ENCODE results near the gene CROCC2.

DNA sequence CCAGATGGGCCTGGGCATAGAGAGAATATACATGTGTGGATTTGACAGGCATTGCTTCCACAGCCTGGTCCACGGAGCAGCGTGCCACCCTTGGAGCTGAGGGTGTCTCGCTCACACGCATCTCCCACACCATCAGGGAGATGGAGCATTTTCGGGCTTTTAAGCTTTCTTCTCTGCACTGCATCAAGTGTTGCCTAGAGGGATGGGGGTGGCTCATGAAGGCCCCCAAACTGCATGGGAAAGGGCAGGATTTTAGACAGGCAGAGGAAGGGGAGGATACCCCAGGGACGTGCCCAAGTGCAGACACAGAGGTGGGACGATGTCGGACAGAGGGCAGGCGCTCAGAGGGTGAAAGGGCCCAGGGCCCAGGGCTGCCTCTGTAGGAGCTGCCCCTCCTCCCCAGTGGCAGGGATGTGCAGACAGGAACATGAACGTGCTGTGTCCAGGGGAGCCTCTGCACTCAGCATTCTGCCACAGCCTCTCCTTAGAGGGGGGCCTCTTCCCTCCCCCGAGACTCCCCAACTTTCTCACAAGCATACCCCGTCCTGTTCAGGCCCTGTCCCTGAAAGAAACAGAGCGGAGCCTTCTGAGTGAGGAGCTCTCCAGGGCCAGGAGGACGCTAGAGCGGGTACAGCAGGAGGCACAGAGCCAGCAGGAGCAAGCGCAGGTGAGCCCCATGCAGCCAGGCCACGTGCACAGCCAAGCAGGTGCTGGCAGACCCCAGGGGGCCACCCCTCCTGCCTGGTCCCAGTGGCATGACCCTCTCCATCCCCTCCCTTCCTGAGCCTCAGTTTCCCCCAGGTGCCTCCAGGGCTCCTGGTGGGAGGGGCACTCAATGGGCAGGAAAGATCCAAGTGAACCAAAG is 49.4 kb downstream of the CROCC2 start:
- TF ChIP-seq, protein P1, sequence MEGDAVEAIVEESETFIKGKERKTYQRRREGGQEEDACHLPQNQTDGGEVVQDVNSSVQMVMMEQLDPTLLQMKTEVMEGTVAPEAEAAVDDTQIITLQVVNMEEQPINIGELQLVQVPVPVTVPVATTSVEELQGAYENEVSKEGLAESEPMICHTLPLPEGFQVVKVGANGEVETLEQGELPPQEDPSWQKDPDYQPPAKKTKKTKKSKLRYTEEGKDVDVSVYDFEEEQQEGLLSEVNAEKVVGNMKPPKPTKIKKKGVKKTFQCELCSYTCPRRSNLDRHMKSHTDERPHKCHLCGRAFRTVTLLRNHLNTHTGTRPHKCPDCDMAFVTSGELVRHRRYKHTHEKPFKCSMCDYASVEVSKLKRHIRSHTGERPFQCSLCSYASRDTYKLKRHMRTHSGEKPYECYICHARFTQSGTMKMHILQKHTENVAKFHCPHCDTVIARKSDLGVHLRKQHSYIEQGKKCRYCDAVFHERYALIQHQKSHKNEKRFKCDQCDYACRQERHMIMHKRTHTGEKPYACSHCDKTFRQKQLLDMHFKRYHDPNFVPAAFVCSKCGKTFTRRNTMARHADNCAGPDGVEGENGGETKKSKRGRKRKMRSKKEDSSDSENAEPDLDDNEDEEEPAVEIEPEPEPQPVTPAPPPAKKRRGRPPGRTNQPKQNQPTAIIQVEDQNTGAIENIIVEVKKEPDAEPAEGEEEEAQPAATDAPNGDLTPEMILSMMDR (IDR thresholded peaks at IDR 0.05): no peak
- no peak for TF ChIP-seq POLR2A (IDR thresholded peaks at IDR 0.05)
